ACHN (cell line): ENCODE measurements around the gene SLC24A3.
A peak's percentile ranks its signal among the peaks of the same experiment; 100 is the strongest.
"Not testable (repeated sequence)": the region's sequence is repeated elsewhere in the genome, so short reads cannot be mapped to it uniquely, and the experiment has no call there.

Source experiments
- DNase-seq: peaks from one replicate; pipeline ENCODE4 v3.0.0-alpha.2; 2015
- in situ Hi-C: cut with HindIII; loops from 2 replicates; pipeline ENCODE4 v1.10.0; 2017; ENCODE audit warnings: low sequenced_read_pairs, low pct_ligation_motif_present, low pct_unique_long_range_greater_than_20kb

SLC24A3 gene

DNA sequence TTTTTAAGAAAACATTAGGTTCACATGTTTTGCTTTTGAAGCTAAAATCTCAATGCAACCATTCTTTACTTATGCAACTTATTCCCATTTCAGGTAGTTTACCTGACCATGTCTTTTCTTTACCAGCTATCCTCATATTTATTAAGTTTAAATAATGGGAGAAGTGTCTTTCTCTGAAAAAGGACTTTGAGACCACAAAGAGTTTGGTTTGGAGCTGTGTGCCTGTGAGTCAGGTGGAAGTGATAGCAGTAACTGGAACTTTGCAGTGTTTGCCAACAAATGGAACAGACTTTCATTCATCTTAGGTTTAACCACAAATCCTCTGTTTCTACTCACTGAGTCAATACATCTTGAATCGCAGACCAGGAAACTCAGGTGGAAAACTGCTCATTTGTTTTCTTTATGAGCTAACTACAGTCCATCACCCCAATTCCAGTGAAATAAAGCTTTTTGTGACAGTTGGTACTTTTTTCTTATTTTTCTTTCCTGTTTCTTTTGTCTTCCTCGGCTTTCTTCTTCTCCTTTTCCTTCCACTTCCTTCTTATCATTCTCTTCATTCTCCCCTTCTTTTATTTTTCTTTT is 397.3 kb downstream of the SLC24A3 start:
- DNase-seq, result no peak
- in situ Hi-C loops, result no loop called here

DNA sequence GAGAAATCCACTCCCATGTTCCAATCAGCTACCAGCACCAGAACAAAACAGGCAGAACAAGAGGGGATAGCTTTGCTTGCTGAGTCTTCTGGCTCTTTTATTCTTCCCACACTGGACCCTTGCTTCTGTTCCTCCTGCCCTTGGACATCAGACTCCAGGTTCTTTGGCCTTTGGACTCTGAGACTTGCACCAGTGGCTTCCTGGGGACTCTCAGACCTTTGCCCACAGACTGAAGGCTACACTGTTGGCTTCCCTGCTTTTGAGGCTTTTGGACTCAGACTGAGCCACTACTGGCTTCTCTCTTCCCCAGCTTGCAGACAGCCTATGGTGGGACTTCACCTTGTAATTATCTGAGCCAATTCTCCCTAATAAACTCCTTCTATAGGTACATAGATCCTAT is 403.2 kb downstream of the SLC24A3 start:
- DNase-seq, result no peak
- in situ Hi-C loops, result no loop called here

DNA sequence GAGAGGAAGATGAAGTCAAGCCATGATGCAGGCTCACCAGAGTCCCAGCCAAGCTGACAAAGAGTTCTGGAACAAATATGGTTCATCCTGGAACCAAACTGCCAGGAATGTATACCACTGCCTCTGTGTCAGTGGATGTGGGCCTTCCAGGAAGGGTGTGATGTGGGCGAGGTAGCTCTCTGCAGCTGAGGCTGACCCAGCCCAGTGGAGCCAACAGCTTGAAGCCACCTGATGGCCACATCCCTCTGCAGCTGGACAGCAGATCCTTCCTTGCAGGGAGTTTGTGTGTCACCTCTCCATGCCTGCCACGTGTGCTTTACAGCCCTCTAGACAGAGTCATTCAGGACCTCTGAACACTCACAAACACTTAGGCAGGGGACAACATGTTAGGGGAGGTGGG is 403.6 kb downstream of the SLC24A3 start:
- in situ Hi-C loops, result no loop called here
- DNase-seq, result no peak

DNA sequence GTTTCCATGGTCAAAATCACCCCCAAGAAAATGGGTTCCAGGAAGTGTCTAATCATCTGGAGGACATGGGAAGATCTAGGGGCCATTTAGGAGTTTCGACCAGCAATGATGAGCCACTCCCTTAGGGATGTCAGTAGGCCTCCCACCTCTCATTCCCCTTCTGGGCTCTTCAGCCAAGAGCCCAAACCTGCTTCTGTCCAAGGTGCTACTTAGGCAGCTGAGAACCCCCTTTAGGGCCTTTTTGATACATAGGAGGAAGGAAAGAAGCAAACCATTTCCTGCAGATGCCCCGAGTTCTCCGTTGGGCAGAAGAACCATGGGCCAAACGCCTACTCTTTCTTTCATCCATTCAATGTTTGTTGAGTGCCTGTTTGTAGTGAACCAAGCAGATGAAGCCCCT is 404.2 kb downstream of the SLC24A3 start:
- in situ Hi-C loops, result no loop called here
- no peak for DNase-seq

DNA sequence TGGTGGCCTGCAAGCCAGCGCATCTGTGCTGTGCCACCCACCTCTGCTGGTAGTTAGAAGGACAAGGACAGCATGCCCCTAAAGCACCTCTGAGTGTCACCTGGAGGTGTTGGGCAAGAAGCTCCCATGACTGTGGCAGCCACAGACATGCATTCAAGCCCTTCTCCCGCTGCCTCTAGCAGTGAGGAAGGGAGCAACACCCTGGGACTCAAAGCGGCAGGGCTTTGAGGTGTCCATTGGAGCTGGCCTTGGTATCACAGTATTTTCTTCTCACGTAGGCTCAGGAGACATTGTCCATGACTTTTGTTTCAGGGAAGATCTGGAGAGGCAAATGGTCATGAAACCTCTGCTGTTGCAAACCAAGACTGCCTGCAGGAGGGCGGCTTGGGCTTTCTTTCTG is 404.8 kb downstream of the SLC24A3 start:
- in situ Hi-C loops, result no loop called here
- no peak for DNase-seq

DNA sequence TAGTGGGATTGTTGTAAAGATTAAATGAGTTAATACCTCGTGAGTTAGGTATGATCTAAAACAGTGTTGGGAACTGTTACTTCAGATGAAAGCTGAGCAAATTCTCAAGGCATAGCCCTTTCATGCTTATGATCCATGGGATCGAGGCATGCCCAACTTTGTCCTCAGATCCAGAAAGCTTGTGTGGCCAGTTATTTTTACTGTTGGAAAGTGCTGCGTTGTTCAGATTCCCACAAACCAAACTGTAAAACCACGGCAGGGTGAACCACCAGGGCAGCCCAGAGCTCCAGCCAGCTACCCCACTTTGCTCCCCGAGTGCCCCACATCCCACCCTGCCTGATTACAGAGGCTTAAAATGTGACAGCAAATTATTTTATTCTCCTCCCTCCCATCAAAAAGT is 406.3 kb downstream of the SLC24A3 start:
- DNase-seq, result no peak
- in situ Hi-C loops, result no loop called here

DNA sequence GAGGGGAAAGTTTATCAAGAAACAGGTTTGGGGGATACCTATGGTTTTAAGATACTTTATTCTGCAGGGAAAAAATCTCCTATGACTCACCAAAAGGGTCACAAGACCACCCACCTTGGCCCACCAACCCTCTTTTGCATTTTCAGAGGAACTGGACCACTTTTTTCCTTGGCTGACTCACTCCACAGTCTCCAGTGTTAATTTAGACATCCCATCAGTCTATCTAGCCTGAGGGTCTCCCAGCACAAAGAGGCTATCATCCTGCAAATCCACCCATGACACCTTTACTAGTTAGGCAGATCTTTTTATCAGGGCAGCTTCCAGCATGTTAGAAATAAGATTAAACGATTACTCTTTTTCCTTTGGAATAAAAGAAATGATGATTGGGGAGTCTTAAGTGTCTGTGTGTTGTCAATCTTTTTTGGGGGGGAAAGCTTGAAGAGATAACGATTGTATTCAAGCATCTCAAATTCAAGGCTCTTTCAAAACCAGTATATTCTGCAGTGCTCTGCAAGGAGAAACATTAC is 407.5 kb downstream of the SLC24A3 start:
- DNase-seq, result no peak
- in situ Hi-C loops, result no loop called here

DNA sequence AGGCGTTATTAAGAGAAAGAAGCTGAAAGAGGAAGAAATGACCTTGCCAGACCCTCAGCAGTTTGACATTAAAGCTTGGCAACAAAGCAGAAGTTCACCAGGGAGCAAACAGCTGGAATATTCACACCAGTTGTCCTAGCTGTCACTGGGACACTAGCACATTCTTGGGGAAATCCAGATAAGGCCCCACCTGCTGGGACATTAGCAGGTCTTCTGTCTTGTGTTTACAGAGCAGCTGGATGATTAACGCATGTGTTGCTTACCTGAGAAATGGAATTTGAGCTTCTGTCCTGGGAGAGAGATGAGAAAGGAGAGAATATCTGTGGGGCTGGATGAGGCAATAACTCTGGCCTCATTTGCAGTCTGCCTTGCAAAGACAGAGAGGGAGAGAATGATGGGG is 408.0 kb downstream of the SLC24A3 start:
- DNase-seq, result no peak
- in situ Hi-C loops, result no loop called here

DNA sequence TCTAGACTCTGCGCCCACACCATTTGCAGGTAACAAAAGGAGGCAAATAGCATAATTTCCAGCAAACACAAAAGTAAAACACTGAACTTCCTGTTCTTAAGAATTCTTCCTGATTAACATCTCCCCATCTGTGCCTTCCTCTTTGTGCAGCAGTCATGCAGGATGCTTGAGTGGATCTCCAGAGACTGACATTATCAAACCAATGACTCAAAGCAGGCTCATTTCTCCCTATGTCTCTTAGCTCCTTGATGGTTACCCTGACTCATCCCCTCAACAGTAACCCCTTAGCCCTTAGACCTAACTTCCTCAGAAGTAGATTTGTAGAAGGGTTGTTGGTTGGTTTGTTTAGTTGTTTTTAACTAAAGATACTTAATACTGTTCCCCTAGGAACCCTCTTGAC is 408.6 kb downstream of the SLC24A3 start:
- in situ Hi-C loops, result no loop called here
- DNase-seq, result no peak

DNA sequence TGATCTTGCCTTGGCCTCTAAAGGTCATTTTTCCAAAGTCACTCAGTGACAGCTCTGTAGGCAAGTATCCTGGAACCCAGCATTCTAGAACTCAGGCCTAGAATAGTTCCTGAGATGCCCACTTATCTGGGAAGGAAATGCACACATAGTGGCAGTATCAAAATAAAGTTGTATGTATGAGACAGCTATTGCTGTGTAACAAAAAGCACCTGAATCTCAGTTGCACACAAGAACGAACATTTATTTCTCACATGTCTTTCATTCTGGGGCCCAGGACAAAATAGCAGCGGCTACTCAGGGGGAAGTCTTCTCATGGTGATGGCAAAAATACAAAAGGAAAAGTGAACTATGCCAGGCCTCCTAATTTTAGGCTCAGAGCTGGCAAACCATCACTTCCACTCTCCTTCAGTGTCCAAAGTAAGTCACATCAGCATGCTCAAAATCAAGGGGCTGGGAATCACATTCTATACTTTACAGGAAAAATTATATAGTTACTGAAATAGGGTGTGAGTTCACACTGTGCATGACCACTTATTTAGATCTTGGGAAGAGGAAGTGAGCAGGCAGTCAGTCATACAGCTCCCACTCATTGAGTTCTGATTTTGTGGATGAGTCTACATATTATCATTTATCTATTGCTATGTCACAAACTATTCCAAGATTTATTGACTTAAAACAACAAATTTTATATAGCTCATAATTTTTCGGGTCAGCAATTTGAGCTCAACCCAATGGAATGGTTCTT is 412.0 kb downstream of the SLC24A3 start:
- in situ Hi-C loops, result no loop called here
- DNase-seq, result no peak

DNA sequence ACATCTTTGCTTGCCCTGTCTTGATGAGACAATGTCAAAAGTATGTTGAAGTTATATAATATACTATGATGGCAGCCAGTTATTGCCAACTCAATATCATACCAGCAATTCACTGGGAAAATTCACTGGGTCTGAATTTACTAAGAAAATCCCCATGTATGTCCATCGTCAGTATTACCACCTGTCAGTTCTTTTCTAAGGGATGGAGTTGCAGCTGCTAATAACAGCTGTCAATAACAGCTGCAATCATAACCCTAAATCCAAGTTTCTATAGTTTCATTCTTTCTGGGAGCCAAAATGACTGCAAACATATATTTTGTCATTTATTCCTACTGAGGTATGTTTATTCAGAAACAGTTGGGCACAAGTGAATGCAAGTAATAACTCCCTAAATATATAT is 413.0 kb downstream of the SLC24A3 start:
- in situ Hi-C loops, result no loop called here
- DNase-seq, result no peak

DNA sequence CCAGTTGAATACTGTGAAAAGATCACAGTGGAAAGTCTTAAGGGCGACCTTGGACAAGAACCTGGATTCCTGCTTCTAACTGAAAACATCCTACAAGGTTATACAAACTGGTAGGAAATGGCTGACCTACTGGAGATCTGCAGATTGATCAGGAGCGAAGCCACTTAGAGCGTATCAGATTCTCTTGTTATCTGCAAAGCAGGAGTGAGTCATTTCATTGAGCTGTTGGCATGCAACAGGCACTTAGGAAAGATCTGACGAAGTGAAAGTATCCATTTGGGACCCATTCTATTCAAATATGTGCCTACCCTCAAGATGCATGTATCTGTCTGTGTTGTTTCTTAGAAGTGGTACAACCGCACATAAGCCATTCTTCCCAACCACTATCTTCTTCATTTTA is 414.5 kb downstream of the SLC24A3 start:
- DNase-seq, result no peak
- in situ Hi-C loops, result no loop called here

DNA sequence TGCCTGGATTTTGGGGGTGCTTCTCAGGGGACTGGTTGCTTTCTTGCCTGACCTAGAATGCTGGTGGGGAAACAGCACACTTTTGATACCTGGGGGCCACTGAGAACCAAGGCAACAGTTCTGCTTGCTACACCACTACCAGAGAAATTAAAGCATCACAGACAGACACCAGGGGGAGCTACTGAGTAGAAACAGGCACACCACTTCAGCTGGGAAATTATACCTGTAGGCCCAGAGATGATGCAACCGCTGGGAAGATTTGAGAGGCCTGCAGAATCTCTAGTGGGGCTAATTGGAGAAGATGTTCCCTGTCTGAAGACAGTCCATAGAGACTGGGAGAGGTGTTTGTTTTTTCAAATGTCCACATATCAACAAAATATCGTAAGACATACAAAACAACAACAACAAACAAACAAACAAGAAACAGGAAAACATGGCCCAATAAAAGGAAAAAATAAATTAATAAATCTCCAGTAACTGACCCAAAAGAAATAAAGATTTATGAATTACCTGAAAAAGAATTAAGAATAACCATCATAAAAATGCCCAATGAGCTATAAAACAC is 416.2 kb downstream of the SLC24A3 start:
- peak; percentile 67 for DNase-seq
- in situ Hi-C loops, result no loop called here

DNA sequence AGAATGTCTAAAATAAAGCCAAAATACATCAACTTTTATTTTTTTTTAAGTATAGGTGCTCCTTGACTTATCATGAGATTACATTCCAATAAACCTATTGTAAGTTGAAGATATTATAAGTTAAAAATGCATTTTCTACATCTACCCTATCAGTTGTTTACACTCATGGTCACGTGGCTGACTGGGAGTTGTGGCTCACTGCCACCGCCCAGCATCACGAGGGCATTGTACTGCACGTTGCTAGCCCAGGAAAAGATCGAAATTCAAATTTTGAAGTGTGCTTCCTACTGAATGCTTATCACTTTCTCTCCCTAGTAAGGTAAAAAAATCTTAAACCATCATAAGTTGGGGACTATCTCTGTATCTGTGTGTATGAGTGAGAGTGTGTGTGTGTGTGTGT is 419.0 kb downstream of the SLC24A3 start:
- no peak for DNase-seq
- in situ Hi-C loops, result no loop called here

DNA sequence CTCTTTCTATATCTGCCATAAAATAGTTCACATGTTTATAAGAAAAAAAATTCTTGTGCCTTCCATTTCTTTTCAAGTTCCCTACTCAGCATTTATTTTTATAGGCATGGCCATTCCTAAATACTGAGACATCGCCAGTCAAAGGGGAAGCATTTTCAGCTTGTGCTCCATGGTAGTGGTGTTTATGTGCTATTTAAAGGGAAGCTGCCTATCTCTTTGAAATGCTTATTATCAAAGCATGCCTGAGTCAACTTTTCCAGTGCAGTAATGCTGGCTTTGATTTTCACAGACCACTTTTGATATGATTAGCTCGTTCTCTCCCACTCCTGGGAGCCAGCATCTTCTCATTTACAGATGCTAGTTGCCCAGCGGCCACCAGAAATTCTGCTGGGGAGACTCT is 421.5 kb downstream of the SLC24A3 start:
- DNase-seq, result no peak
- in situ Hi-C loops, result no loop called here

DNA sequence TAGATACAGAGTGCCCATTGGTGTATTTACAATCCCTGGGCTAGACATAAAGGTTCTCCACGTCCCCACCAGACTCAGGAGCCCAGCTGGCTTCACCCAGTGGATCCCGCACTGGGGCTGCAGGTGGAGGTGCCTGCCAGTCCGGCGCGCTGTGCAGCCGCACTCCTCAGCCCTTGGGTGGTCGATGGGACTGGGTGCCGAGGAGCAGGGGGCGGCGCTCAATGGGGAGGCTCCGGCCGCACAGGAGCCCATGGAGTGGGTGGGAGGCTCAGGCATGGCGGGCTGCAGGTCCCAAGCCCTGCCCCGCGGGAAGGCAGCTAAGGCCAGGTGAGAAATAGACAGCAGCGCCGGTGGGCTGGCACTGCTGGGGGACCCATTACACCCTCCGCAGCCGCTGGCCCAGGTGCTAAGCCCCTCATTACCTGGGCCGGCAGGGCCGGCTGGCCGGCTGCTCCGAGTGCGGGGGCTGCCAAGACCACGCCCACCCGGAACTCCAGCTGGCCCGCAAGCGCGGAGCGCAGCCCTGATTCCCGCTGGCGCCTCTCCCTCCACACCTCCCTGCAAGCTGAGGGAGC is 427.1 kb downstream of the SLC24A3 start:
- in situ Hi-C loops, DNase-seq: not testable (repeated sequence)

DNA sequence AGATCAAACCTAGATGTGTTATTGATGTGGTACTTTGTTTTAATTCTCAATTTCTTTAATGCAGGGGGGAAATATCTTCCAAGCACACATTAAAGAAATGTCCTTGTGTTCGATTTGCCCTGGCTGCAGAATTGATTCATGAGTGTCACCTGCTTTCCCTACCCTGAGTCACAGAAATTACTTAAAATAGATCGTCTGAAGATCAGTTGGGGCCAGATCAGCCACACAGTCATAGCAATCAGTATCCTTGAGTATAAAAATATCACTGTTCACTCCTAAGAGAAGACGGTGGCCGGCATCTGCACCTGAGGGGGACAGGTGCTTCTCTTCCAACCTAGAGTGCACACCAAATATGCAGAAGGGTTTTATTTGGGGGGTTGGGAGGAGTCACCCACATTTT is 430.4 kb downstream of the SLC24A3 start:
- no peak for DNase-seq
- in situ Hi-C loops, result no loop called here

DNA sequence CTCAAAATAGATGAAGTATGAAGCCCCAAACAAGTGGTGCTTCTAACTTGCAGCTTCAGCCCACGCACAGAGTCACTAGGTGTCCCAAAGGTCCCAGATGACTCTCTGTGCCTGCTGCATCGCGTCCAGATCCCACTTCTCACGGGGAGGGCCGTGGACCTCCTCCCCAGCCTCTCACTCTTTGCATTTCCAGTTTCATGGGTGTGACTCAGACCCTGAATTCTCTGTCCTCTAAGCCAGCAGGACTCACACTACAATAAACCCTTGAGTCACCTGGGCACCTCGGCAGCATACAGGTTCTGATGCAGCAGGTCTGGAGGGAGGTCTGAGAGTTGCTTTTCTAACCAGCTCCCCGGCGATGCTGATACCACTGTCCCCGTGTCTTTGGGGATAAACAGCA is 431.6 kb downstream of the SLC24A3 start:
- in situ Hi-C loops, result no loop called here
- DNase-seq, result no peak

DNA sequence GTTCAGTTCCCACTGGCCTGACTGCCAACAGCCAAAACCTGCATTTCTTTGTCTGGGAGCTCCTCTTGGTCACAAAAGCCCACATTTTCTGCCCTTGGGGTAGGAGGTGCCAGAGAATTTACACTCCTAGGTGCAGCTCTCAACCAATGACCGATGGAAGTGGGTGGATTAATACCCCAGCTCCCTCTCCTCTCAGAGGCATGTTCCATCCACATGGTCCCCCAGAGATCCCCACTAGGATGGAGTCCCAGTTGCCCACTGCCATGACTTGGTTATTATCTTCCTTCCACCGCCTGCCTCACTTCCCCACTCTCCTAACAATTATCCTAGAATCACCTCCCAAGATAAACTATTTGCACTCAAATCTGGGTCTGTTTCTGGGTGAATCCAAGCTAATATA is 434.5 kb downstream of the SLC24A3 start:
- DNase-seq, result no peak

DNA sequence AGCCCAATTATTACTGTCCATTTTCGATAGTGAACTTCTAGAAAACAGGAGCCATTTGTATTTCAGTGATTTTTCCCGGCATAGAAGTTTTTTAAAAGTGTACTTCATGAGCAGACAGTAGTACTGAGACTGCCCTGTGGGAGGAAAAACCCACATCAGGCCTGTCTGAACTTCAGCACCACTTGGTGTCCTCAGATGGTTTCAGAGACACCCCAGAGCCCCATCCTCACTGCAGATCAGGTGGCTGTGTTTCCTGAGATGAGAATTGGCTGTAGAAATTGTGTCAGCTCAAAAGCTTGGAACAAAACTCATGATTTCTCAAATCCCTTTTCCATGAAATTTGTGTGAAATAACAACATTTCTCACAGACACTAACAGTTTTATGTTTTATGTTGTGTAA is 435.6 kb downstream of the SLC24A3 start:
- in situ Hi-C loops, result no loop called here
- no peak for DNase-seq

More for the DNA sequence above, 434.5 kb downstream of the SLC24A3 start:
- in situ Hi-C loops, result no loop called here
